GM21825 (cell line): Measurements from ENCODE around the gene ASXL2.
"Not testable (repeated sequence)": the region's sequence is repeated elsewhere in the genome, so short reads cannot be mapped to it uniquely, and the experiment has no call there.

ENCODE experiments used
- ATAC-seq: cut with Tn5 transposase; IDR thresholded peaks from one replicate; pipeline ENCODE4 v1.9.1; 2021; ENCODE audit warnings: mild to moderate bottlenecking, moderate library complexity; ENCODE audit not compliant: unreplicated experiment

ASXL2 gene

DNA sequence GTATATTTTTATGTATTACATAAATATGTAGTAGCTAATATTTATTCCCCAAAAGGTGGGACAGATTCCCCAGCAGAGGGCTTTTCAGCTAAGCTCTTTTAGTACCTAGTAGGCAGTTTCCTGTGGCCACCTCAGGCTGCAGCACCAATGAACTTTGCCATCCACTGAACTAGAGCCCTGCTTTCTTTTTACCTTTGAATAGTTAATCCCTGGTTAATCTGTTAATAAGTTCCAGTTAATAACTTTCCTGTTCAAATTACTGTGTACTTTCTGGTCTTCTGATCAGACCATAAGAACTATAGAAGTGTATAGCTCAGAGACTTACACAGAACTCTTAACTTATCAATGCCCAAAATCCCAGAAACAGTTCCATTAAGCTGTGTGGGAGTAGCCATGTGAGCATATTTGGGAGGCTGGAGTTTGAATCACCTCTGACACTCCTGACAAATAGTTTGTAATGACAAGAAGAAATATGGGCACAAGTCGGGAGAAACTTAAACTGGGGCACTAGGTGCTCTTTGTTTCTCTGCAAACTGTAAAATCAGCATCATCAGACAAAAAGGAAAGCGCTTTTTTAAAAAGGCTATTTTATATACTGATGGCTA lies 40.0 kb downstream of the ASXL2 start:
- no peak for ATAC-seq

GRCh38 chr2:25835906-25836305 lies 42.4 kb downstream of the ASXL2 start:
- ATAC-seq = no peak

DNA sequence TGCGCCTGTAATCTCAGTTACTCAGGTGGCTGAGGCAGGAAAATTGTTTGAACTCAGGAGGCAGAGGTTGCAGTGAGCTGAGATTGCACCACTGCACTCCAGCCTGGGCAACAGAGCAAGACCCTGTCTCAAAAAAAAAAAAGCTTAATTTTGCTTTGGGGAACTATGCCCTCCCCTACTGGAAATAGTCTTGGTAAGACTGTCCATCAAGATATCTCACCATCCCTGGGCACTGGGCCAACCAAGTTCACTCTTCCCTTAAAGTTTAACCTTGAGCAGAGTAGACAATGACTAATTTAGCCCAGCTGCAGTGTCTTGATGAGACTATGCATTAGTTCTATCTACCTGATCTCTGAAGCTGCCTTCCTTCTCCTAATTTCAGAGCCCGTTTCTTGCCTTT lies 44.7 kb downstream of the ASXL2 start:
- no peak for ATAC-seq

GRCh38 chr2:25832897-25833296 lies 45.4 kb downstream of the ASXL2 start:
- ATAC-seq = no peak

GRCh38 chr2:25831746-25832449 lies 46.4 kb downstream of the ASXL2 start:
- ATAC-seq = no peak

DNA sequence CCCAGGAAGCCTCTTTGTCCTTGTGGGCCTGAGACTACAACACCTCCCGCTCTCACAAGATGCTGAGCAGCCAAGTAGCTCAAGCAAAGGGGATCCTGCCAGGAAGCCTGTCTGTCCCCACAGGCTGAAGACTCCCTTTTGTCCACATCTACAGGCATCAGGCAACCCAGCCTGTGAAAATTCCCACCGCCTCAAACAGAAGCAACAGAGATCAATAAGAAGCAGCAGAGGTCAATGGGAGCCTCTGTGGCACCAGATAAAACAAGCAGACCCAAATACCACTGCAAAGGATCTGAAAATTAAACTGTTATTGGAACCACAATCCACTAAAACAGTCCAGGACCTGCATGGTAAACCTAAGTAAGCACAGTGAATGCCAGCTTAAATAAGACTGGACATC lies 48.5 kb downstream of the ASXL2 start:
- ATAC-seq = no peak

GRCh38 chr2:25829377-25829704 lies 48.9 kb downstream of the ASXL2 start:
- ATAC-seq = no peak

GRCh38 chr2:25828532-25829376 lies 49.5 kb downstream of the ASXL2 start:
- not testable (repeated sequence) for ATAC-seq

DNA sequence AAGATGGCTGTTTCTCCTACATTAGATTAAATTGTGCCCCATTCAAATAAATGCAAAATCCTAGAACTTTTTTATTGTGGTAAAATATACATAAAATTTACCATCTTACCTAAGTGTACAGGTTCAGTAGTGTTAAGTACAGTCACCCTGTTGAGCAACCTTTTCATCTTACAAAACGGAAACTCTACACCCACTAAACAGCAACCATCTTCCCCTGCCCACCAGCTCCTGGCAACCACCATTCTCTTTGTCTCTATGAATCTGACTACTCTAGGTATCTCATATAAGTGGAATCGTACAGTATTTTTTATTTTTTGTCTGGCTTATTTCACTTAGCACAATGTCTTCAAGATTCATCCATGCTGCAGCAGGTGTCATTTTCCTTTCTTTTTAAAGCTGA lies 53.0 kb downstream of the ASXL2 start:
- ATAC-seq = no peak

DNA sequence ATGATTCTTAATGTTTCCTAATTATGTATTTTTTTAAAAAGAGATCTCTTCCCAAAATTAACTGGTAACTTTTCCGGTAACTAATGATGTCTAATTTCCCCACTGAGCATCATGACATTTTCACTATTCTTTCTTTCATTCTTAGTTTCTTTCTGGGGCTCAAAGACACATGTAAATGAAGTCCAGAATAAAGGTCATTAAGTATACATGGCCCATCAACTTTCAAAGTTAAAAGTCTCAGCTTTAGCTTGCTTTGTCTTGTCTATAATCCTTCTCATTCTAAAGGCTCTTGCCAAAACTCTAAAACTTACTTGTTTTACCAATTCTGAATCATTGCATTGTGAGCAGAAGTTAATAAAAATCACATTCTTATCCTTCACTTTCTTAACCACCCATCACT lies 53.6 kb downstream of the ASXL2 start:
- no peak for ATAC-seq

DNA sequence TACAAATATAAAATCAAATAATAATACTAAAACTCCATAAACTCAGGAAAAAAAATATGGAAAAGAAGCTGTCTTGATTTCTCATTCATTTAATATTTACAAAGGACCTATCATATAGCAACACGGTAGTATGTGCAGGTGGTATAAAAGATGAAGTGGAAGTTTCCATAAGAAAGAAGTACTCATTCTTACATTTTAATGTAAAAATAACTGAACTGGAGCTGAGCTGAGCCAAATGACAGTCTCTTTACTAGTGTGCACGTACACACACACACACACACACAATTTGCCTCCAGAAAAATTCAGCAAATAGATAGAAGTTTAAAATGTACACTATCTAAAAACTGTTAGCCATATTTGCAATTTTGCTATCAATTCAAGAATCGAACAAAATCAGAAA lies 54.1 kb downstream of the ASXL2 start:
- ATAC-seq = no peak

DNA sequence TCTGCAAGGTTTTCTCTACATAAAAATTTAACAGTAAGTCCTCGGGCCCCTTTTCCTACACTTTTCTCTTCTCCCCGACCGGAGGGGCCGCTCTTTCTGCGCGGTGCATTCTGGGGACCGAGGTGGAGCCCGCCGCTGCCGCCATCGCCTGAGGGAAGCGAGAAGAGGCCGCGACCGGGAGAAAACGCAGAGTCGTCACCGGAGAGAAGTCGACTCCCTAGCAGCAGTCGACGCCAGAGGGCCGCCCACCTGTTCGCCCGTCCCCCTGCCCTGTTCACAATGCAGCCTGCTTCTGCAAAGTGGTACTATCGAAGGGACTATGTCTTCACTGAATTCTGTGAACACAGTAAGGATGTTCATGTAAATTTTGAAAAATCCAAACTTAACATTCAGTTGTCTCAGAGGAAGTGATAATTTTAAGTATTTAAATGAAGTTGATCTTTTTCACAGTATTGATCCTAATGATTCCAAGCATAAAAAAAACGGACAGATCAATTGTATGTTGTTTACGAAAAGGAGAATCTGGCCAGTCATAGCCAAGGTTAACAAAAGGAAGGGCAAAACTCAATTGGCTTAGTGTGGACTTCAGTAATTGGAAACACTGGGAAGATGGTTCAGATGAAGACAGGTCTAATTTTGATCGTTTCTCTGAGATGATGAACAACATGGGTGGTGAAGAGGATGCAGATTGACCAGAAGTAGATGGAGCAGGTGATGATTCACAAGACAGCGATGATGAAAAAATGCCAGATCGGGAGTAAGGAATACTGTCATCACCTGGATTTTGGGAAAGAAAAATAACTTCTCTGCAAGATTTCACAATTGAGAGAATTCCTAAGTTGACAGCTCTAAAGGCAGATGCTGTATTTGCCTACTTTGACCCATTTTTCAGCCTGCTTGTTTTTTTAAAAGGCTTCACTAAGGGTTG lies 55.8 kb downstream of the ASXL2 start:
- ATAC-seq = peak; percentile 45

GRCh38 chr2:25821225-25822056 lies 56.8 kb downstream of the ASXL2 start:
- no peak for ATAC-seq

GRCh38 chr2:25819597-25820039 lies 58.7 kb downstream of the ASXL2 start:
- no peak for ATAC-seq

DNA sequence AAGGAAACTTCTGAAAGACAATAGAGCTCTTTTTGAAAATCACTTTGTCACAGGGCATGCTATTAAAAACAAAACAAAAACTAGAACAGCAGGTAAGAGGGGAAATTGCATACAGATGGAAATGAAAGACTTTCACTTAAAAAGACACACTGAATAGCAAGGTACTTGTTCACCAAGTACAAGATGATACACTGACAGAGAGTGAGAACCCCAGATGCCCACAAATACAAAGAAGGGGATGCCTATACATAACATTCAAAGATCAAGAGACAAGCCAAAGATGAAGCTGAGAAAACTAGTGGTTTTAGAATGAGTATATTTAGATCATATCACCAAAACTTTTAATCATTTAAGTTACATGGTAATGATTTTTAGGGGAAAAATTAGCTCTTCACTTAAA lies 60.7 kb downstream of the ASXL2 start:
- peak; percentile 73 for ATAC-seq

DNA sequence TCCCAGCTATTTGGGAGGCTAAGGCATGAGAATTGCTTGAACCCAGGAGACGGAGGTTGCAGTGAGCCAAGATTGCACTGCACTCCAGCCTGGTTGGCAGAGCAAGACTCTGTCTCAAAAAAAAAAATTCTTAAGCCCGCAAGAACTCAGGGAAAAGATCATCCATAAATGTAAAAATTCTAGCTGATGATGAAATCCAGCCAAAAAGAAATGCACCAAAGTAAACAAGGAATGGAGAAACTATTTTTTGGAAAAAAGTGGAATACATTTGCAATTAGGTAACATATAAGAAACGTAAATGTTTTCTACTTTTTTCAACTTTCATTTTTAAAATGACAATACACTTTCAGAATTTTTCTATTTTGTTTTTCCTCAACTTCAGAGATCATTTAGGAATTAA lies 61.3 kb downstream of the ASXL2 start:
- ATAC-seq = no peak

DNA sequence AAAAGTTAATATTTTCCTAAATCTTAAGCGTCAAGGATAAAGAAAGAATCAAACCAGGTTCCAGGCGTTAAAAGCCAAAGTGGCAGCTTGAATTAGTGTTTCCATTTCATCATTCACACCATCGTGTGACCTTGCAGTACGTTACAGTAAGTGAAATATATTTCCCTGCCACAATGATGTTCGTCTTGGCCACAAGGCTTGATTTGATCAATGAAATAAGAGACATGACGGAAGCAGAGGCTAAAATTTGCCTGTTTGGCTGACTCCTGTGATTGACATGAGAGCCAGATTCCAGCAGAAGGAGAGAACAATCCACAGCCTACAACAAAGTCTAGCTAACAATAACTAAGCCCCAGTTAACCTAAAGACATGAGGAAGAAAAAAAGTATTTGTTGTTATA lies 62.0 kb downstream of the ASXL2 start:
- ATAC-seq = no peak

DNA sequence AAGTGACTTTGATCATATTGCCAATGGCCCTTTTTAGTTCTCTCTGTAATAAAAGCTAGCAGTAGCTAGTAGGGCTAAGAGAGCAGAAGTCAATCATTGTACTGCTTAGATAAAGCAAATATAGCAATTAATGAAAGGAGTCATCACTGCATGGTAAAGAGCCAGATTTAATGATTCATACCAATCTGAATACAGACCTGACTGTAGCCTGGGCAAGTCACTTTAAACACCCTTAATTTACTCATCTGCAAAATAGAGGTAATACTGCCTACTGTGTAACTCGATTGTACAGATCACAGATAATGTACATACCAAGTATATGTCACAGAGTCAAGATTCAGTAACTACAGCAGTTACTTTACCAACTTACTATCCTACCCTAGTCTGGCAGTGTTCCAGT lies 63.6 kb downstream of the ASXL2 start:
- no peak for ATAC-seq

DNA sequence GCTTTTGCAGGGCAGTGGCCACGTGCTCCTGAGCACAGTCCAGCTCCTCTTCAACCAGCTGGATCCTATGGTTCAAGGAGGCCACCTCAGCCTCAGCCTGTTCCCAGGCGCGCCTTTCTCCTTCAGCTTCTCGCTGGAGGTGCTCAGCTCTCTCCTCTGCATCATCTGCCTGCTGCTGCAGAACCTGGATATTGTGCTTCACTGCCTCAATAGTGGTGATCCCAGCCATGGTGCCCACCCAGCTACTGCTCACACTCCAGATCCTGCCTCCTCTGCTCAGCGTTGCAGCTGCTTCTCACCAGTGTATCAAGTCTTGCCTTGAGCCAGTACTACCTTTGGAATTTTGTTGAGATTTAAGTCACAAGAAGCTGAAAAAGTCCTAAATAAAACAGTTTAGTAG lies 67.9 kb downstream of the ASXL2 start:
- no peak for ATAC-seq

DNA sequence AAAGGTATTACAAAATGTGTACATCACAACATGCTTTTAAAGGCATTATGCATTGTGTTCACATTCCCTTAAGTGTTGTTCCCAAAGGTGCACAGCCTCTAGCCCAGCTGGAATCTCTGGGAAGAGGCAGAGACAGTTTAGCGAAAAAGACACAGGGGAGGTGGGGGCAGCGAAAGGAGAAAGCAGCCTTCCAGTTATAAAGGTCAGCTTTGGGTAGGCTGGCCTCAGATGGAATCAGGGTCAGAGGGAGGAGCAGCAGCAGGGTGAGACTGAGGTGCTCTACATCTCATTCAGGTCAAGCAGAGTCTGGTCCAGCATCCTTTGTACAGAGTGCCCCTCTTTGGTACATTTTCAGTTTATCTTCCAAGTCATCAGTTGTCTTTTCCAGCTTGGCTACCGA lies 68.6 kb downstream of the ASXL2 start:
- no peak for ATAC-seq
